Glutamatergic neuron (in vitro differentiated cells): ENCODE measurements around the gene VPS13A. TPM values are rescaled to one million over a fixed set of nuclear protein-coding genes. Genes with fewer than 3 reads are reported as not detected.

Experiments used
- DNase-seq: peaks from one replicate; pipeline ENCODE4 v3.0.0; 2022
- H3K27ac Mint-ChIP-seq: one replicate; pipeline ENCODE4 v1.8.0; 2020; ENCODE audit warnings: mild to moderate bottlenecking, mixed read lengths, inconsistent platforms; ENCODE audit not compliant: unreplicated experiment
- H3K27me3 Mint-ChIP-seq: one replicate; pipeline ENCODE4 v1.8.0; 2020; ENCODE audit warnings: mild to moderate bottlenecking, moderate library complexity, mixed read lengths, inconsistent platforms; ENCODE audit not compliant: unreplicated experiment
- H3K36me3 Mint-ChIP-seq: one replicate; pipeline ENCODE4 v1.8.0; 2020; ENCODE audit warnings: mild to moderate bottlenecking, mixed read lengths, inconsistent platforms; ENCODE audit not compliant: unreplicated experiment
- H3K4me1 Mint-ChIP-seq: one replicate; pipeline ENCODE4 v1.8.0; 2020; ENCODE audit warnings: mild to moderate bottlenecking, low read depth, mixed read lengths, inconsistent platforms; ENCODE audit not compliant: unreplicated experiment
- H3K4me3 Mint-ChIP-seq: one replicate; pipeline ENCODE4 v1.8.0; 2020; ENCODE audit warnings: mild to moderate bottlenecking, mixed read lengths, inconsistent platforms; ENCODE audit not compliant: unreplicated experiment
- H3K9me3 Mint-ChIP-seq: one replicate; pipeline ENCODE4 v1.8.0; 2020; ENCODE audit warnings: mild to moderate bottlenecking, moderate library complexity, mixed read lengths, inconsistent platforms; ENCODE audit not compliant: unreplicated experiment
- CTCF ChIP-seq: fragments of 200-600 bp; sonication (generic); IDR thresholded peaks from one replicate; pipeline ENCODE4 v1.5.0; 2021; ENCODE audit not compliant: partially characterized antibody, unreplicated experiment
- total RNA-seq: library from RNA; stranded (reverse); fragmentation: NEBNext Ultra II Directional; extraction: Animal tissue kit (Norgen Biotek cat#: 25700); gene quantifications from one replicate; pipeline ENCODE4 v1.2.1, GENCODE V29; 2021; ENCODE audit not compliant: unreplicated experiment

The VPS13A gene
- total RNA-seq, 1 donor from 2014 or later: 43.2 TPM

- Mint-ChIP-seq H3K27ac (no peak overlapping the region), H3K4me3 (no peak overlapping the region), H3K36me3 (peaks cover 4% of the 10 kb centered on the region), H3K27me3 (no peaks in the 10 kb centered on the region), H3K9me3 (no peaks in the 10 kb centered on the region), H3K4me1 (peaks cover 4% of the 10 kb centered on the region)
- DNase-seq: no peak
- no peak for TF ChIP-seq CTCF
Measured at GRCh38 chr9:77417566-77417965, 240.2 kb downstream of the VPS13A start.

GRCh38 chr9:77418226-77418625 is 240.9 kb downstream of the VPS13A start:
- no peaks in the 10 kb centered on the region for H3K27me3 Mint-ChIP-seq
- peaks cover 9% of the 10 kb centered on the region for H3K4me1 Mint-ChIP-seq
- no peak overlapping the region for H3K27ac Mint-ChIP-seq
- DNase-seq: no peak
- no peak overlapping the region for H3K4me3 Mint-ChIP-seq
- TF ChIP-seq CTCF: no peak
- no peaks in the 10 kb centered on the region for H3K9me3 Mint-ChIP-seq
- H3K36me3 Mint-ChIP-seq: peaks cover 4% of the 10 kb centered on the region

DNA sequence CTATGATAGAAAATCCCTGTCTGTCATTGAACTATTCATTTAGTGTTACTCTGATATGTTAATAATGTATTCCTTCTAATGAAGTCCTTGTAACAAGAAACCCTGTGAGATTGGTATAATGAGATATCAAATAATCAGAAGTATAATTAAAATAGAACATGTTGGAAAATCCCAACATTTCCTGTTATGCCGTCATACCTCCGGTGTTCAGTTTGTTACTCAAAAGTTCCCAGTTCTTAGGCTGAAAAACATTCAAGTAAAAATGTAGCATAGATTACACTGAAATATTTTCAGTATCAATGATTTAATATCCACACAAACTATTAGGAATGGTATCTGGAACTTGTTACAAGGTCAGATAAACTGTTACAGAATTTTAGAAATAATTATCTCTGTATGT is 243.3 kb downstream of the VPS13A start:
- no peaks in the 10 kb centered on the region for H3K36me3 Mint-ChIP-seq
- H3K27me3 Mint-ChIP-seq: no peaks in the 10 kb centered on the region
- TF ChIP-seq CTCF: no peak
- H3K4me1 Mint-ChIP-seq: peaks cover 9% of the 10 kb centered on the region
- no peak overlapping the region for H3K27ac Mint-ChIP-seq
- no peak for DNase-seq
- no peak overlapping the region for H3K4me3 Mint-ChIP-seq
- no peaks in the 10 kb centered on the region for H3K9me3 Mint-ChIP-seq

- TF ChIP-seq CTCF: no peak
Measured at GRCh38 chr9:77421506-77422265, 244.4 kb downstream of the VPS13A start.

DNA sequence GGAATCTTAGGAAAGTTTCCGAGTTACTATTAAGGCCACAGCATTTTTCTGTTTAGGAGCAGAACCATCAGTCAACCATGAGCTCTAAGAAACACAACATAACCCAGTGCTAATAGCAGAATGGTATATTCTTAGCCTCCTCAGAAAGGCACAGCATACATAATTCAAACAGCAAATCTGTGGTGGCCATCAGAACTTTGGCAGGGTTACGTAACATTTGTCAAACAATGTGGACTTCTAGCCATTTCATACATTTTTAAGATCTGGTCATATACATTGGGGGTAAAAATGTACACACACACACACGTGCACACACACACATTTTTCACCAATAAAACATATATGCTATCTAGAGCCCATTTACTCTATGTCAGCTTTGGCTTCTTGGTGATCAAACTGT is 245.6 kb downstream of the VPS13A start:
- no peak for TF ChIP-seq CTCF
- no peaks in the 10 kb centered on the region for H3K36me3 Mint-ChIP-seq
- H3K27ac Mint-ChIP-seq: no peak overlapping the region
- H3K9me3 Mint-ChIP-seq: no peaks in the 10 kb centered on the region
- peaks cover 15% of the 10 kb centered on the region for H3K4me1 Mint-ChIP-seq
- no peaks in the 10 kb centered on the region for H3K27me3 Mint-ChIP-seq
- no peak overlapping the region for H3K4me3 Mint-ChIP-seq
- DNase-seq: no peak

More at GRCh38 chr9:77421506-77422265, 244.4 kb downstream of the VPS13A start:
- no peak for DNase-seq
- Mint-ChIP-seq H3K36me3 (no peaks in the 10 kb centered on the region), H3K27me3 (no peaks in the 10 kb centered on the region), H3K4me1 (peaks cover 9% of the 10 kb centered on the region), H3K9me3 (no peaks in the 10 kb centered on the region), H3K27ac (peak overlapping the region; percentile 20), H3K4me3 (no peak overlapping the region)
